ENCODE measurements around the gene SORCS3. TPM values are rescaled to one million over a fixed set of nuclear protein-coding genes. Genes with fewer than 3 reads are reported as not detected.

SORCS3 gene
- total and polyA plus RNA-seq, 2 of the 4 experiments (the other 2 are of a cell fraction) = not detected

DNA sequence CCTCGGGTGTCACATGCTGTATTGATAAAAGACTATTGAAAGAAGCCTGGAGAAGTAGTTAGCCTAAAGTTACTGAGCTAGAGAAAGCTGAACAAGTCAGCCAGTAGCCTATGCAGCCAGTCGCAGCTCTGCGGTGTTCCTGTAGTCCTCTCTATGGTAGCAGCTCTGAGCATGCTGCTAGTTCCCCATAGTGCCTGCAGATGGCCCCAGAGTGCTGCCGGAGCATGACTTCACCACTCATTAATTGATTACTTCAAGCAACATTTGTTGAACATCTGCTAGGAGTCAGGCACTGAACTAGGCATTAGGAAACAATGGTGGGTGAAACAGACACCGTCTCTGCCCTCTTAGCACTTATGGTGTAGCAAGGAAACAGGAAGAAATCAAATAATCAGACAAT is 422.7 kb downstream of the SORCS3 start:
- Histone ChIP-seq H3K14ac (replicated peaks; ENCODE audit: low read depth, low read length) (no peak overlapping the region), H2BK5ac (ENCODE audit: low read depth, low read length, poor library complexity, severe bottlenecking) (no peak overlapping the region), H2AK5ac (ENCODE audit: low read depth, low read length) (no peak overlapping the region), H4K91ac (ENCODE audit: insufficient read depth, low read depth, low read length) (no peak overlapping the region), H3K4me3 (ENCODE audit: insufficient read depth, low read depth, low read length) (no peak overlapping the region), H3K56ac (ENCODE audit: extremely low read depth, insufficient read depth, low read length) (no peak overlapping the region), H3K23ac (ENCODE audit: low read depth, low read length) (no peak overlapping the region), H3K9me3 (ENCODE audit: control insufficient read depth, insufficient read depth, low read length) (peaks cover 19% of the 10 kb centered on the region), H3K9me1 (ENCODE audit: insufficient read depth, low read length) (no peaks in the 10 kb centered on the region), H3K27ac (ENCODE audit: insufficient read depth, low read length) (no peak overlapping the region), H4K8ac (ENCODE audit: low read depth in 2 of 2, low read length in 2 of 2) (no peak overlapping the region), H3K4ac (ENCODE audit: low read depth, low read length) (no peak overlapping the region), H3K4me1 (ENCODE audit: control insufficient read depth, insufficient read depth, low read length) (no peaks in the 10 kb centered on the region), H3K4me2 (ENCODE audit: low read depth, low read length) (no peak overlapping the region), H3K27me3 (ENCODE audit: control insufficient read depth, insufficient read depth, low read length) (no peaks in the 10 kb centered on the region), H2BK15ac (ENCODE audit: low read depth, low read length) (no peak overlapping the region), H2AFZ (replicated peaks; ENCODE audit: low read length, poor library complexity) (no peak overlapping the region), H3K36me3 (ENCODE audit: control insufficient read depth, insufficient read depth, low read length) (no peaks in the 10 kb centered on the region), H3K9ac (ENCODE audit: low read depth, low read length) (no peak overlapping the region), H3K18ac (ENCODE audit: low read depth, low read length) (no peak overlapping the region), H3K79me1 (ENCODE audit: low read depth in 1 of 2, low read length in 2 of 2) (no peaks in the 10 kb centered on the region), H2AK9ac (replicated peaks; ENCODE audit: low read depth, low read length, poor library complexity) (no peak overlapping the region), H2BK120ac (ENCODE audit: low read depth, low read length) (no peak overlapping the region), H4K5ac (ENCODE audit: low read depth, low read length) (no peak overlapping the region), H2BK20ac (ENCODE audit: low read depth, low read length) (no peak overlapping the region), H4K20me1 (ENCODE audit: insufficient read depth, low read length) (no peaks in the 10 kb centered on the region)
- TF ChIP-seq, protein P1, sequence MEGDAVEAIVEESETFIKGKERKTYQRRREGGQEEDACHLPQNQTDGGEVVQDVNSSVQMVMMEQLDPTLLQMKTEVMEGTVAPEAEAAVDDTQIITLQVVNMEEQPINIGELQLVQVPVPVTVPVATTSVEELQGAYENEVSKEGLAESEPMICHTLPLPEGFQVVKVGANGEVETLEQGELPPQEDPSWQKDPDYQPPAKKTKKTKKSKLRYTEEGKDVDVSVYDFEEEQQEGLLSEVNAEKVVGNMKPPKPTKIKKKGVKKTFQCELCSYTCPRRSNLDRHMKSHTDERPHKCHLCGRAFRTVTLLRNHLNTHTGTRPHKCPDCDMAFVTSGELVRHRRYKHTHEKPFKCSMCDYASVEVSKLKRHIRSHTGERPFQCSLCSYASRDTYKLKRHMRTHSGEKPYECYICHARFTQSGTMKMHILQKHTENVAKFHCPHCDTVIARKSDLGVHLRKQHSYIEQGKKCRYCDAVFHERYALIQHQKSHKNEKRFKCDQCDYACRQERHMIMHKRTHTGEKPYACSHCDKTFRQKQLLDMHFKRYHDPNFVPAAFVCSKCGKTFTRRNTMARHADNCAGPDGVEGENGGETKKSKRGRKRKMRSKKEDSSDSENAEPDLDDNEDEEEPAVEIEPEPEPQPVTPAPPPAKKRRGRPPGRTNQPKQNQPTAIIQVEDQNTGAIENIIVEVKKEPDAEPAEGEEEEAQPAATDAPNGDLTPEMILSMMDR (conservative IDR thresholded peaks at IDR 0.05; ENCODE audit: low read depth, low read length) = peak; percentile 23; the same call in 1 of the 2 replicates
- TF ChIP-seq RAD21 (IDR thresholded peaks at IDR 0.05; ENCODE audit: low read length) = peak; percentile 27
- TF ChIP-seq, protein P2, sequence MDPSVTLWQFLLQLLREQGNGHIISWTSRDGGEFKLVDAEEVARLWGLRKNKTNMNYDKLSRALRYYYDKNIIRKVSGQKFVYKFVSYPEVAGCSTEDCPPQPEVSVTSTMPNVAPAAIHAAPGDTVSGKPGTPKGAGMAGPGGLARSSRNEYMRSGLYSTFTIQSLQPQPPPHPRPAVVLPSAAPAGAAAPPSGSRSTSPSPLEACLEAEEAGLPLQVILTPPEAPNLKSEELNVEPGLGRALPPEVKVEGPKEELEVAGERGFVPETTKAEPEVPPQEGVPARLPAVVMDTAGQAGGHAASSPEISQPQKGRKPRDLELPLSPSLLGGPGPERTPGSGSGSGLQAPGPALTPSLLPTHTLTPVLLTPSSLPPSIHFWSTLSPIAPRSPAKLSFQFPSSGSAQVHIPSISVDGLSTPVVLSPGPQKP (IDR thresholded peaks at IDR 0.05; ENCODE audit: borderline replicate concordance, low read depth, low read length) = no peak
- dilution Hi-C loops (cut with HindIII; ENCODE audit: low sequenced_read_pairs, unreplicated experiment) = no loop called here
- CTCF ChIA-PET = no interaction called here
- no TSS peak for BruUV-seq (replicated peaks)
- in situ Hi-C loops (cut with MboI; ENCODE audit: low sequenced_read_pairs) = no loop called here
- no peak for DNase-seq
- 36% methylated on average over 2 of the region's 5 CpGs; no CpG with 5 or more reads in 1 of the 2 experiments for WGBS, 2 experiments (ENCODE audit: extremely low coverage in 2 of 2, insufficient read length in 1 of 2)
- intact Hi-C loops (cut with micrococcal nuclease) = no loop called here
- ATAC-seq (ENCODE audit: low read depth) = no peak
- POLR2A ChIA-PET (ENCODE audit: unreplicated experiment) = no interaction called here

Data from IMR-90 (cell line).